GM18909 (cell line): ENCODE results near the gene FCN2.

ENCODE experiments used
- ATAC-seq: cut with Tn5 transposase; IDR thresholded peaks from one replicate; pipeline ENCODE4 v1.9.1; 2021; ENCODE audit warnings: mild to moderate bottlenecking; ENCODE audit not compliant: unreplicated experiment, poor library complexity

Gene FCN2

DNA sequence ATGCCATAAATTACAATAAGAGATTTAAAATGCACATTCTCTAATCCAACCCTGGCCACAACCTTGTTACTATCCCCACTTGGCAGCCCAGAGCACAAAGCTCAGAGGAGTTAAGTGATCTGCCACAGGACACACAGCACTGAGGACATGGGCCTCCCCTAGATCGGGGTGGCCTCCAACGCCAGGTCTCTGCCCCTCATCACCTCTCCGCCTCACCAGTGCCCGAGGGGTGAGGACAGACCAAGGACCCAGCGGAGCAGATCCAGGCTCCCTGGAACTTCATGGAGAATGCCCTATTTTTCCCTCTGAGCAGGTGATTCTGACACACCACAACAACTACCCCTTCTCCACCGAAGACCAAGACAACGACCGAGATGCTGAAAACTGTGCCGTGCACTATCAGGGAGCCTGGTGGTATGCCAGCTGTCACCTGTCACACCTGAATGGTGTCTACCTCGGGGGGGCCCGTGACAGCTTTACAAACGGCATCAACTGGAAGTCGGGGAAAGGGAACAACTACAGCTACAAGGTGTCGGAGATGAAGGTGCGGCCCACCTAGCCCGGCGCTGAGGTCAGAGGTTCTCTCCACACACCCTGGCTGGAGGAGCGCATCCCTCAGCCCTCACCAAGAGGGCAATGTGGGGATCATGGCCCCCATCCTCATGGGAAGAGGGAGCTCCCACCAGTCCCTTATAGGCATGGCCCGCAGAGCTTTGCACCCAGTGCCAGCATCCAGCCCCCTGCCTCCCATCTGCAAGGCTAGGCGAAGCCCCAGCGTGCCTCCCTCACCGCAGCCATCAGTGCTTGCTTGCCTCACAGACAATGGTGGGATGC lies 12.5 kb upstream of the FCN2 start:
- no peak for ATAC-seq

DNA sequence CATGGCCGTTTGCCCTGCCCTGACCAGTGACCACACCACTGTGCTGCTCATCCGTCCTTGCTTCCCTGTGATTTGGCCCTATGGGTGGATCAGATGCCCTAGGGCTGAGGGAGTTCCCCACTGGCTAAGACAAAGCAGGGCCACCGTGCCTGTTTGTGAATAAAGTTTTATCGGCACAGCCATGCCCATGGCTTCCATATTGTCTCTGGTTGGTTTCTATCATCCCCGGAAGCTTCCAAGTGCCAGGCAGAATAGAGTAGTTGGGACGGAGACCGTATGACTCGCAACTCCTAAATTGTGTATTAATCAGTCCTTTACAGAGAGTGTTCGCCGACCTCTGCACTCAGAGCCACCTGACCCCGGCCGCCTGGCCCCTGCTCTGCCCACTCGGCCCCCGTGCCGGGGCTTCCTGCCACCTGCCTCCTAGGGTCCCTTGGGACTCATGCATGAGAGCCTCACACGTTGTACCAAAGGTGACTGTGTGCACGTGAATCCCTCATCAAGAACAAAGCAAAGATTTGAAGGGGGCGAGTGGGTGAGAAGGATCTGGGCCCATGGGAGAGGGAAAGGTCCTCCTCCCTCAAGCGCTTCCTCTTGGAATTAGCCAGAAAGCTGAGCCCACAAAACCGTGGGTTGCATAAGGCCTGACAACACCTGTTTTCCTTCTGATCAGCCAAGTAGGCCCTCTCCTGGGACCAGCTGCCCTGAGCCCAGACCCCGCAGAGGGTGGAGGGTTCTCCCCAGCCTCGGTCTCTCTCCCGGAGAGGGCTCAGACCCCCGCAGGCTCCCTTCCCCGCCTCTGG lies 11.7 kb upstream of the FCN2 start:
- ATAC-seq, result no peak

DNA sequence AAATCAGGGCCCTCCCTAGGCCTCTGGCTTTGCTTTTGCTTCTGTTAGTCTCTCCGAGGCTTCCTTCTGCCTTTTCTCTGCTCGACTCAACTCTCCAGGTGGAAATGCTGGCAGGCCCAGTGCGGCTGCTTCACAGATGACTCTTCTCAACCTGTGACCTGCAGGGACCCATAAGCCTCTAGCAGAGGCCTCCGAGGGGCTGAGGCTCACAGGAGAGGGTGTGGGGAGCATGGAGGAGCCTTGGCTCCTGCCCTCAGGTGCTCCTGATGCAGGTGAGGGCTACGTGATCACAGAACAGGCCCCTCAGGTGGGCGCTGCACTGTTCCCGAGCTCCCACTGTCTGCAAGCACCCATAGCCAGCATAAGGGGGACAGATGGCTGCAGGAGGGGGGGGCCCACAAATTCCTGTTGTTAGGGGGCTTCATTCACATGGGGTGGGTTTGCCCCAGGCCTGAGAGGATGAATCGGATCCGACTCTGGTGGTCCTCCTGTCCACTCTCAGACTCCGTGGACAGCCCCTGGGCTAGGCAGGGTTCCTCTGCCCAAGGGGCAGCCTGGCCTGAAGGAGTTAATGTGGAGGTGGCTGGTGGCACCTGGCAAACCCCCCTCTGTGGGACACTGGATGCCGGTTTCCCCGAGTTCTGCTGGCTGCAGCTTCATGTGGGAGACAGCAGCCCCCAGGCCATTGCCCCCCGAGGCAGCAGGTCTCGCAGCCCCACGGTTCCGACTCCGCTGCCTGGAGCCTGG lies 10.9 kb upstream of the FCN2 start:
- no peak for ATAC-seq

DNA sequence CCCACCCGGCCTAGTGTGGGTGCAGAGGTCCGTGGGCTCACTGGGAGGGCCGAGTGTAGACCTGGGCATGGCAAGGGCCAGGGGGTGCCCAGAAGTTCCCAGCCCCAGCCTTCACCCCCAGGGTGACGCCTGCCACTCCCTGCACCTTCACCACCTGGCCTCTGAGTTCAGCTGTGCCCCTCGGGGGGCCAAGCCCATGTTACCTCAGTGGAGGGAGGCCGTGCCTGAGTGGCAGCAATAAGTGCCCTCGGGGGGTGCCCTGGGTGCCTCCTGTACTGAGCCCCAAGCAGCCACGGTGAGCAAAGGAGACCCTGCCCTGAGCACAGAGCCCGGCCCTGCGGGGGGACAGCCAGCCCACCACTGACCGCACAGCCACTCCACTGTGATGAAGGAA lies 10.3 kb upstream of the FCN2 start:
- no peak for ATAC-seq

DNA sequence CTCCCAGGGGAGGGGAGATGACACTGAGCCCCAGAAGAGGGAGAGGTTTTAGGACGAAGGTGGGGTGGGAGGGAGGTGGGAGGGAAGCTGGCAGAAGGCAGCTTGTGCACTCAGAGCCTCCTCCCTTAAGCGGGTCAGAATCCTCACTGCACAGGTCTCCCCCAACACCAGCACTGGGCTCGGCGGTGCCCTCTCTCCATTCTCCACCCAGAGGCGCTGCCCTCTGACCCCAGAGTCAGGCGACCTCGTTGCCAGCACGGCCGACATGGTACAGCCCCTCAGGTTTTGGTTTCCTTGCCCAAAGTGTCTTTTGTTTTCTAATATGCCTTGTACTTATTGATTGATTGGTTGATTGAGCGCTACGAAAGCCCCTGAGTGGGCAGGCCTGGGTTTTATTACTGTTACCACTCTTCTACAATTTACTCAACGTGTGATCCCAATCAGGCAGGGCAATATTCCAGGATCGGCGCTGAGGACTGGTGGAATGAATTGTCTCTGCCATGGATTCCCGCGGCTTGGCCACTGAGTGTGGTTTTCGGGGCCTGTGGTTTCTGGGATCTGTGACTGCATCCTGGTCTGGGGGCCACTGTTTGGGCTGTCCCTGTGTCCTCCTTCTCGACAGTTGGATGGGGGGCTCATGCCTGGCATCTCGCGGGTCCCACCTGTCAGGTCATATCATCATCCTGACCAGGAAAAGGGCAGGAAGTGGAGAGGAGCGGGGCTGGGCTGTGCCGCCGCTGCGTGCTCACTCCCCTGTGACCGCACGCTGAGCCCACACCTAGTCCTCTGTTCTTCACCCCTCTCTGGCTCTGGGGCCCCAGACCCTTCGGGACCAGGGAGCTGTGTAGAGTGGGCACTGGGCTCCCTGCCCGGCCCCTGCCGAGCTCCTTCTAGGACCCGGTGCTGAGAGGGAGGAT lies 9.6 kb upstream of the FCN2 start:
- no peak for ATAC-seq

DNA sequence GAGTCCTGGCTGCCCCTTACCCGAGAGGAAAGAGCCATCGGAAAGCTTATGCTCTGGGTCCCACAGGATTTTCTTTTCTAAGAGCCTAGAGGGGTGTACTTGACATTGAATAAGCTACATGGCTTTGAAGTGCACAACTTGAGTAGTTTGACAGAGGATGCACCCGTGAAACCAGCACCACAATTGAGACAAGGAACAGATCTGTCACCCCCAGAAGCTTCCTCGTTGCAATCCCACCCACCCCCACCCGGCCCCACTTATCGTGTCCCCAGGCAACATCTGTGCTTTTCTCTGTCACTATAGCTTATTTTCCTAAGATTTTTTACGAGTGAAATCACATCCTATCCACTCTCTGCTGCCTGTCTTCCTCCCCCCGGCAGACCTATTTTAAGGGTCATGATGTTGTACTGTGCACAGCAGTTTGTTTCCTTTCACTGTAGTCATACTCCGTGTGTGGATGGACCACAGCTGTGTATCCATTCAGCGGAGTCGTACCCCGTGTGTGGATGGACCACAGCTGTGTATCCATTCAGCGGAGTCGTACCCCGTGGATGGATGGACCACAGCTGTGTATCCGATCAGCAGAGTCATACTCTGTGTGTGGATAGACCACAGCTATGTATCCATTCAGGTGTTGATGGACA lies 8.8 kb upstream of the FCN2 start:
- ATAC-seq, result no peak

DNA sequence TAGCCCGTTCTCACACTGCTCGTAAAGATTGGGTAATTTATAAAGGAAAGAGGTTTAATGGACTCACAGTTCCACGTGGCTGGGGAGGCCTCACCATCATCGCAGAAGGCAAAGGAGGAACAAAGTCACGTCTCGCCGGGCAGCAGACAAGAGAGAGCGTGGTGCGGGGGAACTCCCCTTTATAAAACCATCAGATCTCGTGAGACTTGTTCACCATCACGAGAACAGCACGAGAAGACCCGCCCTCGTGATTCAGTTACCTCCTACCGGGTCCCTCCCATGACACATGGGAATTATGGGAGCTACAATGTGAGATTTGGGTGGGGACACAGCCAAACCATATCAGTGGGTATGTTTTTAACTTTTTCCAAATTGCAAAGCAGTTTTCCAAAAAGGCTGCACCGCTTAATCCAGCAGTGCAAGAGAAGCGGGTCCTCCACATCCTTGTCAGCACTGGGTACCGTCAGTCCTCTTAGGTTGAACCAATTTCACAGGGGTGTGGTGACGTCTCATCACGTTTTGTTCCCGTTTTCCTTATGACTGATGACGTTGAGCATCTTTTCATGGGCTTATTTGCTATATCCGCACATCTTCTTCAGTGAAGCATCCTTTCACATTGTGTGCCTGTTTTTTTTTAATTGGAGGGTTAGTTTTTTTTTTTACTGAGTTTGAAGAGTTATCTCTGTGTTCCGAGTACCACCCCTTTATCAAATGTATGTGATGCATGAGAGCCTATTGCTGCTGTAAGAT lies 8.0 kb upstream of the FCN2 start:
- ATAC-seq, result no peak

DNA sequence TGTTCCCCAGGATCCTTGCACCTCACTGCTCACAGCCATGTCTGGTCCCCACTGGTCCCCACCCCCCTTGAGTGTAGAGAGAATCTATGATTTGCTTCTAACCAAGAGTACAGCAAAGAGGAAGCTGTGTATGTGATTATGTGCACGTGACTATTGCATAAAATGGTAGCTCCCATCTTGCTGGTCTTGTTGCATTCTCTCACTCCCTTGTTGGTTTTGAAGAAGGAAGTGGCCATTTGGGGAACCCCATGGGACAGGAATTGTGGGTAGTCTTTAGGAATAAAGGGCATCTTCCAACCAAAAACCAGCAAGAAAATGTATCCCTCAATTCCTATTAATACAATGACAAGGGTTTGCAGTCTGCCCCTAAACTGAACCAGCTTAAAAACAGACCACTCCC lies 5.2 kb upstream of the FCN2 start:
- no peak for ATAC-seq

DNA sequence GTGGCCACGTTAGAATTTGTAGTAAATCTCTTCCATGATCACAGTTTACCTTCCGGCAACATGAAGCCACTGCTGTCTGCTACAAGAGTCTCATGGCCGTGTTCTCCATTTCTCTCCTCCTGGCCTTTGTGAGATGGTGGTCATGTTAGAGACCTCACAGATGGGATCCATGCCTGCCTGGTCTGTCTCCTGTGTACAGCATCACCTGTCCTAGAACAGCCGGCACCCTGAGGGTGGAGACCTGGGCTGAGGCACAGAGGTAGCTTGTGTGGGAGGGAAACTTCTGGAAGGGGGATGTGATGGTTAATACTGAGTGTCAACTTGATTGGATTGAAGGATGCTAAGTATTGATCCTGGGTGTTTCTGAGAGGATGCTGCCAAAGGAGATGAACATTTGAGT lies 3.1 kb upstream of the FCN2 start:
- ATAC-seq, result no peak

DNA sequence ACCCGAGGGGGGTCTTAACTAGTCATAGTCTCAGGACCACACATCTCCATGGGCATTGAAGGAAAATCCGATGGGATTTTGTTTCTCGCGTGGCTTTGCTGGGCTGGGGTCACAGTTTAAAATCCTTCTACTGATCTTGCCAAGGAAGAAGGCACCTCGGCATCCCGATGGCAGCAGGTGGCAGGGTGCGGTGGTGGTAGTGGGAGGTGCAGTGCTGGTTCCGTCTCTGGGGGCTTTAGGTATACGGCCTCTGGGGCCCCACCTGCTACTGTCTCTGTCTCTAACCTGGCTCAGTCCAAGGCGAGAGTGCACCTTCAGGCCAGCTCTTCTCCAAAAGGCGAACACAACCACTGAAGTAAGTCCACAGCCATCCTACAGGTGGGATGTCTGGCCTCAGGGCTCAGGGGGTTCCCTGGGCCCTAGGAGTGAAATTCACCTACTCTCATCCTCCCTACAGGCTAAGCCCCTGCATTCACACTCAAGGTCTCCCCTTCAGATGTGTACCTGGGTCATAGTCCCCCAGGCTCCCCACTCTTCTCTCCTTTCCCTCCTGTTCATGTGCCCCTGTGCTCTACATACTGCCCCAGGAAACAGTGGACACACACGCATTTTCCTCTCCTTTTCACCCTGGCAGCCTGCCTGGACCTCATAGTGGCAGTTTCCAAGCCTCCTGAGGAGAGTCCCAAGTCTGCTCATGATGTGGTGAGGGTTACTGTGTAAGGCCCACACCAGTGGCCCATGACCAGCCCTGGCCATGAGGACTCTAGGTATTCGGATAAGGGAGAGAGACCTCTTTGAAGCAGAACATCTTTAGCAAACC lies 736 bp upstream of the FCN2 start:
- ATAC-seq, result no peak

DNA sequence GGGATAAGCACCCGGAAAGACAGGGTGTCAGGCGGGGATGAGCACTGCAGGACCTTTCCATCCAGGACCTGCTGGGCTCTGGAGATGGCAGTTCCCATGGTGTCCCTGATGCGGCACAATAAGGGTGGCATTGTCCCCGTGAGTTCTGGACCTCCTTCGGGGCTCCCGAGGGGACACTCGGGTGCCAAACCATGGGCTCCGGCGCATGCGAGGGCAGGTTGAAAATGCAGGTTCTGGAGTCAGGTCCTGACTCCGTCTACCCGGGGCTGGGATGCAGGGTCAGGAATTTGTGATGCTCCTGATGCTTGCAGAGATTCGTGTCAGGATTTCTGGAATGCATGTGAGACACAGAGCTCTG lies 682 bp downstream of the FCN2 start:
- ATAC-seq, result no peak

DNA sequence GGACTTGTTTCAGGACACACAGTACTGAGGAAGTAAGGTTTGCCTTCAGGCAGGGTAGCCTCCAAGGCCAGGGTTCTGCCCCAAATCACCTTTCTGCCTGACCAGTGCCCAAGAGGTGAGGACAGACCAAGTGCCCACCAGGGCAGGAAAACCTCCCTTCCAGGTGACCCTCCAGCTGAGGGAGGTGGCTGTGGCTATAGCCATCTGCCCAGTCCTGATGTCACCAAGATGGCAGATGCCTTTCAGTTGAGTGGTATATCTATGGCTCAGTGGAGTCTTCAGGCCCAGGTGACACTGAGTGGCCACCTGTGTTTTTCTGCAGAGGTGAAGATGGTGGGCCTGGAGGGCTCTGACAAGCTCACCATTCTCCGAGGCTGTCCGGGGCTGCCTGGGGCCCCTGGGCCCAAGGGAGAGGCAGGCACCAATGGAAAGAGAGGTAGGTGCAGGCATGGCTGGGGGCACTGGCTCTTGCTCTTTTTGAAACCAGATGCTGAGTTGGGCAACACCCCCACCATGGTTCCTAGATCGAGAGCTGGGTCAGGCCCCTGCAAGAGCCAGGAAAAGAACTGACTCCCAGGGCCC lies 1.7 kb downstream of the FCN2 start:
- ATAC-seq, result no peak

DNA sequence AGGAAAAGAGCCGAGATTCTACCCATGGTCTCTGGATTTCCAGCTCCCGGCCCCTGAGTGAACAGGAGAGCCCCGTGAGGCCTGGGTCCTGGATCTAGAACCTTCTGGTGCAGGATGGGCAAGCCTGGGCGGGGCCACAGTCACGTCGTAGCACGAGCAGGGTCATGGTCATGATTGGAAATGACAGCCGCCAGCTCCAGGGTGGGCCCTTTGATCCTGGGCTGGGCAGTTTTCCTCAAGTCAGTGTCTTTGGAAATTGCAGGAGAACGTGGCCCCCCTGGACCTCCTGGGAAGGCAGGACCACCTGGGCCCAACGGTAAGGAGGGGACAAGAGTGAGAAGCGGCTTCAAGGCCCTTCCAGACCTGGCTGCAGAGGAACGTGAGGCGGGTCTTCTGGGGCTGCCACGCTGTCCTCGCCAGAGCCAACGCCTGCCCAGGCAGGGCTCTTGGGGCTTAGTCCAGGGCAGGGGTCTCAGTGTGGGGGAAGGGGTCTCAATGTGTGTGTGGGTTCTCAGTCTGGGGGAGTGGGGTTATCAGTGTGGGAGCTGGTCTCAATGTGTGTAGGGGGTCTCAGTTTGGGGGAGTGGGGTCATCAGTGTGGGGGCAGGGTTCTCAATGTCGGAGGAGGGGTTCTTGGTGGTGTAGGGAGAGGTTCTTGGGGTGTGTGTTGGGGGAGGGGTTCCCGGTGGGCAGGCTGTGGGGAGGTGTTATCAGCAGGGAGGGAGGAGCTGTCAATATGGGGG lies 2.6 kb downstream of the FCN2 start:
- ATAC-seq, result no peak

DNA sequence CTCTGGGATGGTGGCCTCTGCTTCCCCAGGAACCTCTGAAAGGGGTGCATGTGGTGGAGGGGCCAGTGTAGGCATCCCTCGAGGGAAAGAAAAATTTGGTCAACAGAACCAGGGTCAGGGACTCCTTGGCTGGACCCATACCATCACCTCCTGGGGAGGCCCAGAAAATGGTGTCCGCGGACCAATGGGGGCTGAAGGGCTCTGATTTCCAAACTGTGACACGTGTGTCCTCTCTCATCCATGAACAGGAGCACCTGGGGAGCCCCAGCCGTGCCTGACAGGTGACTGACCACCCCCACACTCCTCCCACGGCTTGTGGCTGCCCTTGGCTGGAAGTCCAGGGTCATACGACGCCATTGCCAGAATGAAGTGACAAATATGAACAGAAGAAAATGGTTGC lies 3.9 kb downstream of the FCN2 start:
- no peak for ATAC-seq

DNA sequence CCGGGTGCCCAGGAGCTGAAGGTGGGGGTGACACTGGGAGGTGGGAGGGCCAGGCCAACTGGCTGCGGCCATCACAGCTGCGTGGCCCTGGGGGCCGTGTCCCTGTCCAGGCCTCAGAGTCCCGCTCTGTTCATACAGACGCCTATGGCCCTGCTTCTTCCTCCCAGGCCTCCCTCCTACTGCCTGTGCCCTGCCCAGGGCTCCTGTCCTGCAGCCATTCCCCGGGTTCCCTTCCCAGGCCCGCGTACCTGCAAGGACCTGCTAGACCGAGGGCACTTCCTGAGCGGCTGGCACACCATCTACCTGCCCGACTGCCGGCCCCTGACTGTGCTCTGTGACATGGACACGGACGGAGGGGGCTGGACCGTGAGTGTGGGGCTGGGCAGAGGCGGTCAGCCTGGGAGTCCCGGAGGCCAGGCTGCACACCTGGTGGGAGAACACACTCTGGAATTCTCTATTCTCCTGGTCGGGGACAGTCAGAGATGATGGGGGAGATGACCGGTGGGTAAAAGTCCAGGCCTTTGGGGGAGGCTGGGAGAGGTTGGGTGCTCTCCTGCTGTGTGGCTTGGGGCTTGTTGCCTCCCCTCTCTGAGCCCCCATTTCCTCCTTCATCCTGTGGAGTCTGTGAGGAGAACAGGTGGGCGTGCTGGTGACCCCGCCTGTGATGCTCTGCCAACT lies 4.5 kb downstream of the FCN2 start:
- no peak for ATAC-seq

DNA sequence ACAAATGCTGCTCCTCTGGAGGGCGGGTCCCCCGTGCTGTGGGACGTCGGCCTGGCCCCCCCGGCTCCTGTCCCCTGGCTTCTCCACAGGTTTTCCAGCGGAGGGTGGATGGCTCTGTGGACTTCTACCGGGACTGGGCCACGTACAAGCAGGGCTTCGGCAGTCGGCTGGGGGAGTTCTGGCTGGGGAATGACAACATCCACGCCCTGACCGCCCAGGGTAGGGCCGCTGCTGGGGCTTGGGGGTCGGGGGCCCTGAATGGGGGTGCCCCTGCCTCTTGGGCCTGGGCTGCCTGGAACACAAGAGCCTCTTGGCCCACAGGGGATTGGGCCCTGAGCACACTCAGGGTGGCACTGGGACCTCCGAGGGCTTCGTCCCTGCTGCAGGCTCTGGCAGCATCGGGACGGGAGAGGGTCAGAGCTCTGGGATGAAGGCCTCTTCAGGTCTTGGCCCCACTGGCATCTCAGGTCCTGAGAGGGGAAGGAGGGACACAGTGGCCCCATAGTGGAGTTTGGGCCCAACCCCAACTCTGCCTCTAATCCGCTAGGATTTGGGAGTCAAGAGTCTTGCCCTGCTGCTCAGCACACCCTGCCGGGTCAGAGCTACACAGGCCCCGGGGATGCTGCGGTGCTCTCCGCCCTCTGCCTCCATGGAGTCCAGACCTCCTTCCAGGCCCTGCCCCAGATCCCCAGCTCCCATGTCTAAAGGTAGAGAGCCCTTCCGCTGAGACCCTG lies 5.2 kb downstream of the FCN2 start:
- ATAC-seq, result no peak
